CD8-positive, alpha-beta memory T cell (primary cell): ENCODE measurements around the gene PDLIM7. TPM values are rescaled to one million over a fixed set of nuclear protein-coding genes. Genes with fewer than 3 reads are reported as not detected.

ENCODE experiments used
- CTCF ChIA-PET: fragments of 350-600 bp; sonication (Branson Sonifier 250); formaldehyde crosslinking; loops from one replicate; lab custom pipeline; 2021; ENCODE audit warnings: antibody characterized with exemption; lab: Charles Lee
- POLR2A ChIA-PET: fragments of 350-600 bp; sonication (Branson Sonifier 250); formaldehyde crosslinking; loops from one replicate; lab custom pipeline; 2021; ENCODE audit warnings: antibody characterized with exemption; lab: Charles Lee
- DNase-seq, 5 donors: peaks; one replicate each; pipeline versions ENCODE4 v3.0.0 to v3.0.0-alpha.2; 2020 to 2022; ENCODE audit warnings: mixed read lengths in 1 of 5
- H3K27ac ChIP-seq: one replicate; pipeline ENCODE4 v1.7.0; 2013; ENCODE audit warnings: low read depth, mild to moderate bottlenecking, low read length, moderate library complexity
- H3K27me3 ChIP-seq: 2 replicates; pipeline ENCODE4 v1.7.0; 2013; ENCODE audit warnings: low read length, mild to moderate bottlenecking; ENCODE audit not compliant: insufficient read depth, poor library complexity, severe bottlenecking
- H3K36me3 ChIP-seq: 2 replicates; pipeline ENCODE4 v1.7.0; 2013; ENCODE audit warnings: mild to moderate bottlenecking, low read length, moderate library complexity; ENCODE audit not compliant: insufficient read depth
- H3K4me1 ChIP-seq: 2 replicates; pipeline ENCODE4 v1.7.0; 2013; ENCODE audit warnings: mild to moderate bottlenecking, low read length, moderate library complexity; ENCODE audit not compliant: insufficient read depth
- H3K4me3 ChIP-seq: 2 replicates; pipeline ENCODE4 v1.7.0; 2013; ENCODE audit warnings: mild to moderate bottlenecking, low read length
- H3K9me3 ChIP-seq: 2 replicates; pipeline ENCODE4 v1.7.0; 2013; ENCODE audit warnings: mild to moderate bottlenecking, low read length
- H3K27ac Mint-ChIP-seq, 8 donors: one replicate each; pipeline ENCODE4 v1.8.0; 2020 to 2021; ENCODE audit warnings: mixed read lengths in 8 of 8, mild to moderate bottlenecking in 6 of 8, inconsistent platforms in 3 of 8, moderate library complexity in 3 of 8
- H3K27me3 Mint-ChIP-seq, 2 donors: one replicate each; pipeline ENCODE4 v1.8.0; 2020 to 2021; ENCODE audit warnings: mixed read lengths in 2 of 2, mild to moderate bottlenecking in 1 of 2, moderate library complexity in 1 of 2
- H3K36me3 Mint-ChIP-seq, 3 donors: one replicate each; pipeline ENCODE4 v1.8.0; 2020 to 2021; ENCODE audit warnings: mixed read lengths in 3 of 3, inconsistent platforms in 1 of 3, mild to moderate bottlenecking in 1 of 3
- H3K4me1 Mint-ChIP-seq, 3 donors: one replicate each; pipeline ENCODE4 v1.8.0; 2020 to 2021; ENCODE audit warnings: mixed read lengths in 3 of 3, inconsistent platforms in 1 of 3, mild to moderate bottlenecking in 1 of 3
- H3K4me3 Mint-ChIP-seq, 7 donors: one replicate each; pipeline ENCODE4 v1.8.0; 2020 to 2021; ENCODE audit warnings: mixed read lengths in 7 of 7, mild to moderate bottlenecking in 6 of 7, moderate library complexity in 4 of 7, inconsistent platforms in 2 of 7
- H3K9me3 Mint-ChIP-seq, 5 donors: one replicate each; pipeline ENCODE4 v1.8.0; 2020 to 2022; ENCODE audit warnings: mixed read lengths in 5 of 5, mild to moderate bottlenecking in 3 of 5, moderate library complexity in 2 of 5, inconsistent platforms in 1 of 5
- polyA plus RNA-seq: library from polyadenylated mRNA; unstranded; fragments of 300-500 nt; fragmentation: Illumina TruSeq; gene quantifications from one replicate; pipeline ENCODE4 v1.2.3, GENCODE V29; 2021
- total RNA-seq, 2 experiments: library from RNA; stranded (reverse); gene quantifications; one replicate each; pipeline ENCODE4 v1.2.3, GENCODE V29; 2021

The PDLIM7 gene
- total and polyA plus RNA-seq, 3 experiments from 2014 or later = 6.0 to 30.4 (median 28.4) TPM

- ChIA-PET POLR2A (interaction anchor here (0.5 to 7.0 kb wide), 5 partner anchors 12 to 293 kb away, joined by 3 to 154 read pairs (median 4); partner anchors contain the start of gene PRR7), CTCF (interaction anchor here (1.0 to 14.5 kb wide), 6 partner anchors 8 to 68 kb away, joined by 3 to 326 read pairs (median 30); partner anchors contain the start of genes PFN3 and PRR7)
- Histone ChIP-seq H3K36me3 (peaks cover 67% of the 10 kb centered on the region), H3K9me3 (no peaks in the 10 kb centered on the region), H3K4me1 (peaks cover 89% of the 10 kb centered on the region), H3K27ac (no peak overlapping the region), H3K4me3 (no peak overlapping the region), H3K27me3 (no peaks in the 10 kb centered on the region)
- Mint-ChIP-seq H3K27ac (peak overlapping the region in 7 of 8 donors; percentile 43 to 98 (median 85)), H3K4me3 (peak overlapping the region in 4 of 7 donors; percentile 23 to 73 (median 44)), H3K27me3 (peaks cover 0 to 4% of the 10 kb centered on the region in 2 donors), H3K4me1 (peaks cover 65 to 93% (median 65%) of the 10 kb centered on the region in 3 donors), H3K36me3 (peaks cover 0 to 82% (median 14%) of the 10 kb centered on the region in 3 donors), H3K9me3 (peaks cover 0 to 2% (median 0%) of the 10 kb centered on the region in 5 donors)
- DNase-seq = no peak
Observed at GRCh38 chr5:177433658-177434217, 63.7 kb downstream of the PDLIM7 start.

Other genes starting within 250 kb of the PDLIM7 start
- gene RAB24, start 193.9 kb downstream of the PDLIM7 start, total RNA-seq = 10 to 100 TPM; 26.1 to 28.3 TPM
- gene RAB24, start 193.9 kb downstream of the PDLIM7 start, polyA plus RNA-seq = 22.9 TPM
- gene PRELID1, start 193.8 kb downstream of the PDLIM7 start, total RNA-seq = 100 to 1,000 TPM; 342 to 344 TPM
- 235 TPM for gene PRELID1, start 193.8 kb downstream of the PDLIM7 start, polyA plus RNA-seq
- 10 to 100 TPM; 10.2 to 13.4 TPM for gene MXD3, start 185.7 kb downstream of the PDLIM7 start, total RNA-seq
- 0.79 TPM for gene MXD3, start 185.7 kb downstream of the PDLIM7 start, polyA plus RNA-seq
- gene LMAN2, start 145.9 kb downstream of the PDLIM7 start, total RNA-seq = 100 to 1,000 TPM; 112 to 126 TPM
- gene LMAN2, start 145.9 kb downstream of the PDLIM7 start, polyA plus RNA-seq = 276 TPM
- 10 to 100 TPM; 60.5 to 61.9 TPM for gene RGS14, start 139.7 kb downstream of the PDLIM7 start, total RNA-seq
- gene RGS14, start 139.7 kb downstream of the PDLIM7 start, polyA plus RNA-seq = 83.5 TPM
- gene SLC34A1, start 113.2 kb downstream of the PDLIM7 start, total RNA-seq = under 1 TPM in 1 of 2 experiments, not detected in 1; 0.09 TPM
- 0.17 TPM for gene SLC34A1, start 113.2 kb downstream of the PDLIM7 start, polyA plus RNA-seq
- gene PFN3, start 96.9 kb downstream of the PDLIM7 start, total RNA-seq = not detected
- not detected for gene PFN3, start 96.9 kb downstream of the PDLIM7 start, polyA plus RNA-seq
- 10 to 100 TPM in 1 of 2 experiments, 1 to 10 TPM in 1; 9.2 to 10.3 TPM for gene F12, start 88.0 kb downstream of the PDLIM7 start, total RNA-seq
- gene F12, start 88.0 kb downstream of the PDLIM7 start, polyA plus RNA-seq = 1.9 TPM
- gene GRK6, start 70.9 kb downstream of the PDLIM7 start, total RNA-seq = 100 to 1,000 TPM; 180 to 185 TPM
- gene GRK6, start 70.9 kb downstream of the PDLIM7 start, polyA plus RNA-seq = 201 TPM
- gene PRR7, start 50.8 kb downstream of the PDLIM7 start, total RNA-seq = 10 to 100 TPM; 14.7 to 15.3 TPM
- 22.1 TPM for gene PRR7, start 50.8 kb downstream of the PDLIM7 start, polyA plus RNA-seq
- gene DBN1, start 24.0 kb downstream of the PDLIM7 start, total RNA-seq = 10 to 100 TPM; 47.9 to 50.5 TPM
- 28.1 TPM for gene DBN1, start 24.0 kb downstream of the PDLIM7 start, polyA plus RNA-seq
- 1 to 10 TPM; 4.2 to 5.1 TPM for gene DOK3, start 12.2 kb upstream of the PDLIM7 start, total RNA-seq
- gene DOK3, start 12.2 kb upstream of the PDLIM7 start, polyA plus RNA-seq = 0.08 TPM
- 100 to 1,000 TPM; 160 to 164 TPM for gene DDX41, start 19.4 kb upstream of the PDLIM7 start, total RNA-seq
- gene DDX41, start 19.4 kb upstream of the PDLIM7 start, polyA plus RNA-seq = 61.7 TPM
- 10 to 100 TPM; 72.9 to 76.6 TPM for gene FAM193B, start 57.0 kb upstream of the PDLIM7 start, total RNA-seq
- gene FAM193B, start 57.0 kb upstream of the PDLIM7 start, polyA plus RNA-seq = 8.5 TPM
- 100 to 1,000 TPM; 138 to 142 TPM for gene TMED9, start 94.6 kb upstream of the PDLIM7 start, total RNA-seq
- gene TMED9, start 94.6 kb upstream of the PDLIM7 start, polyA plus RNA-seq = 140 TPM
- 10 to 100 TPM; 20.2 to 24.4 TPM for gene B4GALT7, start 102.5 kb upstream of the PDLIM7 start, total RNA-seq
- gene B4GALT7, start 102.5 kb upstream of the PDLIM7 start, polyA plus RNA-seq = 17.7 TPM